GM19328 (cell line): ENCODE results near the gene CUX1.
"Not testable (repeated sequence)": the region's sequence is repeated elsewhere in the genome, so short reads cannot be mapped to it uniquely, and the experiment has no call there.

Experiments
- ATAC-seq: cut with Tn5 transposase; IDR thresholded peaks from one replicate; pipeline ENCODE4 v1.9.1; 2021; ENCODE audit warnings: mild to moderate bottlenecking, moderate library complexity; ENCODE audit not compliant: unreplicated experiment

Gene CUX1

GRCh38 chr7:102223184-102223583 is 405.8 kb downstream of the CUX1 start:
- no peak for ATAC-seq

- no peak for ATAC-seq
These were observed 407.6 kb downstream of the CUX1 start for GRCh38 chr7:102225025-102225424.

GRCh38 chr7:102227371-102227770 is 409.9 kb downstream of the CUX1 start:
- no peak for ATAC-seq

GRCh38 chr7:102228935-102229334 is 411.5 kb downstream of the CUX1 start:
- ATAC-seq = no peak

GRCh38 chr7:102230162-102230561 is 412.7 kb downstream of the CUX1 start:
- not testable (repeated sequence) for ATAC-seq

GRCh38 chr7:102230593-102230992 is 413.2 kb downstream of the CUX1 start:
- no peak for ATAC-seq

- no peak for ATAC-seq
These were observed 415.3 kb downstream of the CUX1 start for GRCh38 chr7:102232611-102233286.

GRCh38 chr7:102234131-102234530 is 416.7 kb downstream of the CUX1 start:
- ATAC-seq = no peak

- ATAC-seq = no peak
These were observed 417.6 kb downstream of the CUX1 start for GRCh38 chr7:102234801-102235550.

GRCh38 chr7:102236102-102236501 is 418.7 kb downstream of the CUX1 start:
- no peak for ATAC-seq

- ATAC-seq = no peak
These were observed 419.3 kb downstream of the CUX1 start for GRCh38 chr7:102236592-102237287.

- ATAC-seq = no peak
These were observed 421.9 kb downstream of the CUX1 start for GRCh38 chr7:102239206-102239820.

GRCh38 chr7:102241431-102241830 is 424.0 kb downstream of the CUX1 start:
- no peak for ATAC-seq

- no peak for ATAC-seq
These were observed 427.2 kb downstream of the CUX1 start for GRCh38 chr7:102244601-102245000.

GRCh38 chr7:102248081-102248455 is 430.6 kb downstream of the CUX1 start:
- ATAC-seq = no peak

GRCh38 chr7:102248456-102249395 is 431.3 kb downstream of the CUX1 start:
- ATAC-seq = no peak

GRCh38 chr7:102251531-102252365 is 434.3 kb downstream of the CUX1 start:
- ATAC-seq = no peak

GRCh38 chr7:102252366-102252982 is 435.0 kb downstream of the CUX1 start:
- ATAC-seq = no peak
